Measurements from ENCODE around the gene RYR1.
A peak's percentile ranks its signal among the peaks of the same experiment; 100 is the strongest.

Gene RYR1

GRCh38 chr19:38615007-38615581 is 181.6 kb downstream of the RYR1 start:
- Histone ChIP-seq H3K4me3 (ENCODE audit: low read depth, low read length) (no peak overlapping the region), H3K36me3 (peaks cover 5% of the 10 kb centered on the region), H3K27me3 (no peaks in the 10 kb centered on the region), H3K9me3 (no peaks in the 10 kb centered on the region), H3K4me1 (no peaks in the 10 kb centered on the region)
- DNase-seq = no peak
- no peak for TF ChIP-seq CTCF (IDR thresholded peaks at IDR 0.05; ENCODE audit: low read depth, low read length)

- H3K9me3 ChIP-seq = no peaks in the 10 kb centered on the region
- no peaks in the 10 kb centered on the region for H3K27me3 ChIP-seq
- H3K4me3 ChIP-seq (ENCODE audit: low read depth, low read length) = no peak overlapping the region
- no peak for DNase-seq
- no peaks in the 10 kb centered on the region for H3K4me1 ChIP-seq
- no peak for TF ChIP-seq CTCF (IDR thresholded peaks at IDR 0.05; ENCODE audit: low read depth, low read length)
- H3K36me3 ChIP-seq = peaks cover 16% of the 10 kb centered on the region
Measured at GRCh38 chr19:38616265-38616664, 182.8 kb downstream of the RYR1 start.

- Histone ChIP-seq H3K4me3 (ENCODE audit: low read depth, low read length) (no peak overlapping the region), H3K36me3 (peaks cover 24% of the 10 kb centered on the region), H3K9me3 (no peaks in the 10 kb centered on the region), H3K27me3 (no peaks in the 10 kb centered on the region), H3K4me1 (no peaks in the 10 kb centered on the region)
- no peak for TF ChIP-seq CTCF (IDR thresholded peaks at IDR 0.05; ENCODE audit: low read depth, low read length)
- no peak for DNase-seq
Measured at GRCh38 chr19:38617283-38617763, 183.8 kb downstream of the RYR1 start.

GRCh38 chr19:38617764-38618589 is 184.5 kb downstream of the RYR1 start, which contains the start of gene MAP4K1:
Gene MAP4K1 (minus strand): TSS chr19:38617953. CDS start chr19:38617895, 58 bp downstream.
- Histone ChIP-seq H3K9me3 (no peaks in the 10 kb centered on the region), H3K4me1 (no peaks in the 10 kb centered on the region), H3K4me3 (ENCODE audit: low read depth, low read length) (peak within 1 kb of the TSS; percentile 97), H3K27me3 (no peaks in the 10 kb centered on the region), H3K36me3 (peaks cover 31% of the 10 kb centered on the region)
- TF ChIP-seq CTCF (IDR thresholded peaks at IDR 0.05; ENCODE audit: low read depth, low read length) = no peak
- no peak for DNase-seq

GRCh38 chr19:38618590-38619360 is 185.3 kb downstream of the RYR1 start, which contains the start of gene EIF3K:
Gene EIF3K (plus strand): TSS chr19:38619188. CDS start chr19:38619269, 81 bp downstream.
- H3K36me3 ChIP-seq = peaks cover 36% of the 10 kb centered on the region
- no peaks in the 10 kb centered on the region for H3K27me3 ChIP-seq
- H3K4me3 ChIP-seq (ENCODE audit: low read depth, low read length) = peak within 1 kb of the TSS; percentile 97
- no peaks in the 10 kb centered on the region for H3K4me1 ChIP-seq
- no peak for TF ChIP-seq CTCF (IDR thresholded peaks at IDR 0.05; ENCODE audit: low read depth, low read length)
- no peaks in the 10 kb centered on the region for H3K9me3 ChIP-seq
- peak; percentile 99 for DNase-seq
